Measurements from ENCODE around the gene OR5K3.

DNA sequence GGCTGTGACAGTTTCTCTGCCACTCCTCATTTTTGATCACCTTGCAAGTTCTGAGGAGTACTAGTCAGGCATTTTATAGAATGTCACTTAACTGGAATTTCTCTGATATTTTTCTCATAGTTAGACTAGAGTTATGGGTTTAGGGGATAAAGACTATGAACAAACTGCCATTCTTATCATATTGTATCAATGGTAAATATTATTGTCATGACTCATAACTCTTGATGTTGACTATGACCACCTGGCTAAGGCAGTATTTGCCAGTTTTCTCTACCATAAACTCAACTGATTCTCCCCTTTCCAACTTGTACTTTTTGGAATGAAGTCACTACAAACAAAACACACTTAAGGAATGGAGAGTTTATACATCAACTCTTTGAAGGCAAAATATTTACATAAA is 49.8 kb downstream of the OR5K3 start:
- TF ChIP-seq, protein P1, sequence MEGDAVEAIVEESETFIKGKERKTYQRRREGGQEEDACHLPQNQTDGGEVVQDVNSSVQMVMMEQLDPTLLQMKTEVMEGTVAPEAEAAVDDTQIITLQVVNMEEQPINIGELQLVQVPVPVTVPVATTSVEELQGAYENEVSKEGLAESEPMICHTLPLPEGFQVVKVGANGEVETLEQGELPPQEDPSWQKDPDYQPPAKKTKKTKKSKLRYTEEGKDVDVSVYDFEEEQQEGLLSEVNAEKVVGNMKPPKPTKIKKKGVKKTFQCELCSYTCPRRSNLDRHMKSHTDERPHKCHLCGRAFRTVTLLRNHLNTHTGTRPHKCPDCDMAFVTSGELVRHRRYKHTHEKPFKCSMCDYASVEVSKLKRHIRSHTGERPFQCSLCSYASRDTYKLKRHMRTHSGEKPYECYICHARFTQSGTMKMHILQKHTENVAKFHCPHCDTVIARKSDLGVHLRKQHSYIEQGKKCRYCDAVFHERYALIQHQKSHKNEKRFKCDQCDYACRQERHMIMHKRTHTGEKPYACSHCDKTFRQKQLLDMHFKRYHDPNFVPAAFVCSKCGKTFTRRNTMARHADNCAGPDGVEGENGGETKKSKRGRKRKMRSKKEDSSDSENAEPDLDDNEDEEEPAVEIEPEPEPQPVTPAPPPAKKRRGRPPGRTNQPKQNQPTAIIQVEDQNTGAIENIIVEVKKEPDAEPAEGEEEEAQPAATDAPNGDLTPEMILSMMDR (conservative IDR thresholded peaks at IDR 0.05): no peak
- TF ChIP-seq ZFX (IDR thresholded peaks at IDR 0.05): no peak

Data from C4-2B (cell line).